ENCODE results near the gene TRNAU1AP. TPM values are rescaled to one million over a fixed set of nuclear protein-coding genes. Genes with fewer than 3 reads are reported as not detected.

TRNAU1AP gene
- total and polyA plus RNA-seq, 2 of the 13 experiments (the other 11 are each of a cell fraction or from before 2014, with no cell fraction given) = 29.0 to 42.9 TPM

- TF ChIP-seq BATF2 (CRISPR knock-in tag; IDR thresholded peaks at IDR 0.05) = no peak; the same call in 1 of the 2 replicates
- TF ChIP-seq PAF1 (CRISPR knock-in tag; IDR thresholded peaks at IDR 0.05) = peak; percentile 62
- TF ChIP-seq CREM (IDR thresholded peaks at IDR 0.05) = peak; percentile 86
- TF ChIP-seq CREM (CRISPR knock-in tag; IDR thresholded peaks at IDR 0.05) = no peak
- TF ChIP-seq IKZF1 (IDR thresholded peaks at IDR 0.05) = no peak
- peak; percentile 40; the same call in 1 of the 2 replicates for TF ChIP-seq NFYB (CRISPR knock-in tag; IDR thresholded peaks at IDR 0.05)
- TF ChIP-seq ZNF136 (CRISPR knock-in tag; IDR thresholded peaks at IDR 0.05; ENCODE audit: low read depth) = no peak
- TF ChIP-seq DRAP1 (CRISPR knock-in tag; IDR thresholded peaks at IDR 0.05) = 0 out of 2 replicates have a peak, but pooled peaks have one; percentile 22
- TF ChIP-seq ZNF510 (CRISPR knock-in tag; IDR thresholded peaks at IDR 0.05; ENCODE audit: low read depth) = 0 out of 2 replicates have a peak, but pooled peaks have one; percentile 23
- peak; percentile 60 for TF ChIP-seq SALL1 (CRISPR knock-in tag; IDR thresholded peaks at IDR 0.05)
- no peak for TF ChIP-seq ZNF891 (CRISPR knock-in tag; IDR thresholded peaks at IDR 0.05)
- no peak for TF ChIP-seq SOX6 (IDR thresholded peaks at IDR 0.05)
- TF ChIP-seq SOX6 (CRISPR knock-in tag; IDR thresholded peaks at IDR 0.05) = no peak; the same call in 1 of the 2 replicates
- peak; percentile 55 to 80 for TF ChIP-seq POLR2A (IDR thresholded peaks at IDR 0.05; ENCODE audit: insufficient read depth in 1 of 2, low read depth in 2 of 2, low read length in 2 of 2)
- no peak; the same call in 1 of the 2 replicates for TF ChIP-seq FOXC1 (CRISPR knock-in tag; IDR thresholded peaks at IDR 0.05; ENCODE audit: borderline replicate concordance)
- TF ChIP-seq ERF (CRISPR knock-in tag; IDR thresholded peaks at IDR 0.05) = peak; percentile 60
- TF ChIP-seq ZHX1 (CRISPR knock-in tag; IDR thresholded peaks at IDR 0.05; ENCODE audit: low read depth) = 0 out of 2 replicates have a peak, but pooled peaks have one; percentile 22
- no peak for TF ChIP-seq HNF4G (IDR thresholded peaks at IDR 0.05; ENCODE audit: borderline replicate concordance, low read depth, low read length)
- no peak for TF ChIP-seq HNF4G (CRISPR knock-in tag; IDR thresholded peaks at IDR 0.05; ENCODE audit: borderline replicate concordance, low read depth)
- TF ChIP-seq POLR2AphosphoS5 (IDR thresholded peaks at IDR 0.05; ENCODE audit: low read depth, low read length) = peak; percentile 49; the same call in 1 of the 2 replicates
- TF ChIP-seq SKIL (CRISPR knock-in tag; IDR thresholded peaks at IDR 0.05; ENCODE audit: borderline replicate concordance) = peak; percentile 35; the same call in 1 of the 2 replicates
- 0 out of 2 replicates have a peak, but pooled peaks have one; percentile 48 for TF ChIP-seq HBP1 (CRISPR knock-in tag; IDR thresholded peaks at IDR 0.05; ENCODE audit: low read depth)
- TF ChIP-seq RXRA (CRISPR knock-in tag; IDR thresholded peaks at IDR 0.05) = peak; percentile 78
- peak; percentile 63; the same call in 1 of the 2 replicates for TF ChIP-seq REL (CRISPR knock-in tag; conservative IDR thresholded peaks at IDR 0.05)
- no peak for TF ChIP-seq ZFYVE20 (CRISPR knock-in tag; IDR thresholded peaks at IDR 0.05; ENCODE audit: borderline replicate concordance, low read depth)
Measured at GRCh38 chr1:28518745-28519341, 34.0 kb upstream of the TRNAU1AP start (continued).
